ENCODE results near the gene CTCFL.

DNA sequence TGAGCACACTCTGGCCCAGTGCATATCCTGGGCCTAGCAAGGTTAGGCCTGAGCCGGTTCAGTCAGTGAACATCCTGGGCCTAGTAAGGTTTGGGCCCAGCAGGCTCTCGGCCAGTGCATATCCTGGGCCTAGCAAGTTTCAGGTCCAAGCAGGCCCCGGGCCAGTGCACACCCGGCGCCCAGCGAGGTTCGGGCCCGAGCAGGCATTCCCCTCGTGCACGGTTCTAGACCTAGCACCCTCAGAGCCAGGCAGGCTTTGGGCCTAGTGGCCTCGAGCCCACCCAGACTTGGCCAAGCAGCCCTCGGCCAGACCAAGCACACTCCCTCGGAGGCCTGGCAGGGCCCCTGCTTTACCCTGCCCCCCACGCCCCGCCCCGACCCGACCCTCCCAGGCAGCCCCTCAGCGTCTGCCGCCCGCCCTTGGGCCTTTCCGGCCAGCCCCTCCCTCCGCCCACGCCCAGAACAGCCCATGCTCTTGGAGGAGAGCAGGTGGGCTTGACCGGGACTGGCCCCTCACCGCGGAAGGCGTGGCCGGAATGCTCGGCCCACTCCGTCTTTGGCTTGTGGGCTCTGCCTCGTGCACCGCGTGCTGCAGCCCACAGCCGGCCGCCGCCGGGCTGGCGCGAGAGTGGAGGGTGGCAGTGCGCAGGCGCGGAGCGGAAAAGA, at the start of gene CTCFL:
- TF ChIP-seq EZH2phosphoT487 (IDR thresholded peaks at IDR 0.05; ENCODE audit: insufficient read depth, low read depth), result no peak
- no peak for TF ChIP-seq EZH2 (IDR thresholded peaks at IDR 0.05; ENCODE audit: insufficient read depth, poor library complexity, severe bottlenecking)

Measured in GM23248 (cell line).